K562 (cell line): ENCODE measurements around the gene KCP. TPM values are rescaled to one million over a fixed set of nuclear protein-coding genes. Genes with fewer than 3 reads are reported as not detected.

Experiments used
- CBX8 ChIP-seq: fragments of 200-600 bp; sonication (generic); IDR thresholded peaks from 2 replicates; pipeline ENCODE4 v1.6.1; 2012; ENCODE audit warnings: borderline replicate concordance, mixed run types, low read depth, mild to moderate bottlenecking, moderate library complexity, mixed read lengths, low read length, control low read depth, inconsistent platforms; ENCODE audit not compliant: poor library complexity, severe bottlenecking; ENCODE audit errors: extremely low read depth
- CHD1 ChIP-seq: fragments of 200-600 bp; sonication (generic); IDR thresholded peaks from one replicate; pipeline ENCODE4 v1.6.1; 2012; ENCODE audit warnings: mild to moderate bottlenecking, moderate library complexity, low read length, inconsistent platforms
- CREB3 ChIP-seq: fragments of 450-650 bp; conservative IDR thresholded peaks from 2 replicates; pipeline ENCODE4 v1.6.1; 2016; ENCODE audit warnings: missing genetic modification characterization, low read depth, mild to moderate bottlenecking, missing compliant biosample characterization, moderate library complexity
- DDX20 ChIP-seq: fragments of 450-650 bp; IDR thresholded peaks from 2 replicates; pipeline ENCODE4 v1.6.1; 2016; ENCODE audit warnings: missing genetic modification characterization, low read depth, mild to moderate bottlenecking, missing compliant biosample characterization, moderate library complexity
- DMBX1 ChIP-seq: fragments of 250-450 bp; sonication (Bioruptor Pico); IDR thresholded peaks from 2 replicates; pipeline ENCODE4 v1.8.0; 2022; ENCODE audit warnings: inconsistent platforms, mild to moderate bottlenecking, moderate library complexity, borderline replicate concordance
- ESRRB ChIP-seq: fragments of 250-450 bp; sonication (Bioruptor Pico); IDR thresholded peaks from 2 replicates; pipeline ENCODE4 v1.5.0; 2020; ENCODE audit warnings: mild to moderate bottlenecking, moderate library complexity, borderline replicate concordance
- ETV6 ChIP-seq, 3 experiments: fragments of 150-350 bp in 1 of 3; sonication (generic) in 1 of 3; formaldehyde crosslinking in 1 of 3; IDR thresholded peaks; 2 replicates each; pipeline versions ENCODE4 v1.6.1 to v1.8.0; 2014 to 2022; ENCODE audit warnings: borderline replicate concordance in 2 of 3, low read depth in 2 of 3, antibody characterized with exemption in 1 of 3, low read length in 1 of 3, mild to moderate bottlenecking in 1 of 3, missing genetic modification reagents in 1 of 3
- HNRNPH1 ChIP-seq: fragments of 200-400 bp; formaldehyde crosslinking; optimal IDR thresholded peaks from 2 replicates; pipeline ENCODE3; 2017; ENCODE audit warnings: low read depth, mild to moderate bottlenecking, low read length, moderate library complexity
- NRF1 ChIP-seq, 2 experiments: fragments of 450-650 bp; IDR thresholded peaks in 1 of 2; conservative IDR thresholded peaks in 1 of 2; 2 replicates each; pipeline ENCODE4 v1.6.1; 2014; ENCODE audit warnings: mild to moderate bottlenecking in 2 of 2
- PHF20 ChIP-seq: fragments of 450-650 bp; IDR thresholded peaks from 2 replicates; pipeline ENCODE4 v1.6.1; 2018; ENCODE audit not compliant: partially characterized antibody
- SMC3 ChIP-seq: conservative IDR thresholded peaks from 2 replicates; pipeline ENCODE4 v1.6.1; 2011; ENCODE audit warnings: low read depth, low read length, improper control_type of control experiment; ENCODE audit not compliant: insufficient read depth
- STAG1 ChIP-seq: sonication (generic); formaldehyde crosslinking; IDR thresholded peaks from 2 replicates; pipeline ENCODE4 v1.5.0; 2020; ENCODE audit warnings: missing genetic modification reagents, borderline replicate concordance
- TBL1XR1 ChIP-seq, 2 experiments: IDR thresholded peaks; 2 replicates each; pipeline ENCODE4 v1.6.1; 2012; ENCODE audit warnings: improper control_type of control experiment in 2 of 2, low read length in 2 of 2, mild to moderate bottlenecking in 1 of 2
- TCFL5 ChIP-seq: fragments of 250-450 bp; sonication (Bioruptor Pico); conservative IDR thresholded peaks from 2 replicates; pipeline ENCODE4 v1.6.1; 2021; ENCODE audit warnings: mild to moderate bottlenecking, moderate library complexity, matching md5 sums
- ZFX ChIP-seq: sonication (generic); formaldehyde crosslinking; IDR thresholded peaks from 2 replicates; pipeline ENCODE4 v1.8.0; 2022; ENCODE audit warnings: mild to moderate bottlenecking, missing genetic modification reagents, moderate library complexity
- ZKSCAN3 ChIP-seq: fragments of 250-450 bp; sonication (Bioruptor Pico); IDR thresholded peaks from 2 replicates; pipeline ENCODE4 v1.4.0; 2020
- ZNF140 ChIP-seq: fragments of 250-450 bp; sonication (Bioruptor Pico); IDR thresholded peaks from 2 replicates; pipeline ENCODE4 v1.8.0; 2021; ENCODE audit warnings: moderate library complexity, mild to moderate bottlenecking, inconsistent platforms
- ZNF253 ChIP-seq: fragments of 250-450 bp; sonication (Bioruptor Pico); conservative IDR thresholded peaks from 2 replicates; pipeline ENCODE4 v1.6.1; 2021; ENCODE audit warnings: mild to moderate bottlenecking
- ZNF316 ChIP-seq: fragments of 450-650 bp; IDR thresholded peaks from 2 replicates; pipeline ENCODE4 v1.6.1; 2016
- ZNF766 ChIP-seq: fragments of 200-800 bp; sonication (Bioruptor generic); conservative IDR thresholded peaks from 2 replicates; pipeline ENCODE4 v1.6.1; 2016; ENCODE audit warnings: missing genetic modification characterization, missing compliant biosample characterization
- polyA plus RNA-seq, 8 experiments: library from polyadenylated mRNA; depleted of rRNA in 4 of 8; stranded (reverse) in 5 of 8; unstranded in 3 of 8; fragments of >200 nt; fragmentation: Nextera tagmentation in 2 of 8; fragmentation: Illumina TruSeq in 1 of 8; extraction: Ambion mirVana in 2 of 8; extraction: Trizol in 1 of 8; gene quantifications; 2 replicates each; pipeline versions ENCODE4 v1.2.1 to v1.2.3, GENCODE V29; 2011 to 2014; ENCODE audit warnings: inconsistent platforms in 1 of 8, missing spikeins in 1 of 8
- total RNA-seq, 7 experiments: library from RNA; depleted of rRNA in 6 of 7; stranded (reverse); fragments of >200 nt in 6 of 7; fragmentation: Illumina TruSeq in 2 of 7; extraction: Trizol in 2 of 7; gene quantifications; 2 replicates each; pipeline versions ENCODE4 v1.2.1 to v1.2.3, GENCODE V29; 2011 to 2021; ENCODE audit warnings: low replicate concordance in 1 of 7
- TF ChIP-seq, protein P1 (sequence below): fragments of 450-650 bp; IDR thresholded peaks from 2 replicates; pipeline ENCODE4 v1.6.1; 2016; ENCODE audit warnings: antibody characterized with exemption
- TF ChIP-seq, protein P2 (sequence below): fragments of 450-650 bp; formaldehyde crosslinking; IDR thresholded peaks from 2 replicates; pipeline ENCODE4 v1.4.0; 2020; ENCODE audit warnings: mild to moderate bottlenecking

KCP gene
- total and polyA plus RNA-seq, 9 of the 15 experiments (the other 6 are each of a cell fraction or from before 2014, with no cell fraction given): 0.06 to 0.17 (median 0.12) TPM; not detected in 3

DNA sequence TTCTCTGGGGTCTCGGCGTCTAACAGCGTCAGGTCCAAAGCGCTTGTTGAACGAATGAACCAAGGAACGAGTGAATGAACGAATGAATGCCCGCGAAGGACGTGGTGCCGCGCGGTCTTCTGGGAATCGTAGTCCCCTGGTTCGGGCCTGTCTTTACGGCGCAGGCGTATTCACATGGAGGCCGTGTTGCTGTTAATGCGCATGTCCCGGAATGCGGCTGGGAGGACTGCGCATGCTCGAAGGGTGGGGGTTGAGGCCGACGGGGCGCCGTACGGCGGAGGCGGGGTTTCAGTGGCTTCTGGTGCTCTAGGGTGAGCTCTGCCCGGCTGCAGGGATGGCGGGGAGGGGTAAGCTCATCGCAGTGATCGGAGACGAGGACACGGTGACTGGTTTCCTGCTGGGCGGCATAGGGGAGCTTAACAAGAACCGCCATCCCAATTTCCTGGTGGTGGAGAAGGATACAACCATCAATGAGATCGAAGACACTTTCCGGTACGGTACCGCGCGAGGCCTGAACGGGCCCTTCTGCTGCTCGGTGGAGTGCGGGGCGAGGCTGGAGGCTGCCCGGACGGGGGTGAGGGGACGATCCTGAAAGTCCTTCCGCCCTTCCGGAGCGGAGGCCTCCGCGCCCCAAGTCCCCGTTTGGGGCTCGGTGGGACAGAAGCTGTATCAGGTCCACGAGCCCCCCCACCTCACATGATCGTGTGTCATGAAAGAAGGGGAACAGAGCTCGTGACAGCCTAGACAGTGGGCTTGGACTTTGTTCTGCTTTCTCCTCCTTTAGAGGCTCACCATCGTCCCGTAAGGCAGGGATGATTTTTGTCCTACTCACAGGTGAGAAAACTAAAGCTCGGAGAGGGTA lies 47.7 kb downstream of the KCP start, which contains the start of gene ATP6V1F (continued):
- peak; percentile 71 for TF ChIP-seq ZNF316
- no peak for TF ChIP-seq ZNF766 (CRISPR knock-in tag)
- TF ChIP-seq DDX20 (tag): no peak
- 0 out of 4 replicates have a peak, but pooled peaks of 1 of the 2 experiments have one; percentile 27 for TF ChIP-seq ETV6 (IDR thresholded peaks at IDR 0.05; ENCODE audit: borderline replicate concordance in 1 of 2, low read depth in 2 of 2, low read length in 1 of 2)
- TF ChIP-seq ETV6 (CRISPR knock-in tag; IDR thresholded peaks at IDR 0.05; ENCODE audit: borderline replicate concordance): no peak
- TF ChIP-seq CREB3: peak; percentile 8; the same call in 1 of the 2 replicates
- TF ChIP-seq NRF1 (conservative IDR thresholded peaks at IDR 0.05 in 1 of 2, IDR thresholded peaks at IDR 0.05 in 1 of 2): peak; percentile 99 to 100
- no peak for TF ChIP-seq ZNF140
- TF ChIP-seq, protein P1, sequence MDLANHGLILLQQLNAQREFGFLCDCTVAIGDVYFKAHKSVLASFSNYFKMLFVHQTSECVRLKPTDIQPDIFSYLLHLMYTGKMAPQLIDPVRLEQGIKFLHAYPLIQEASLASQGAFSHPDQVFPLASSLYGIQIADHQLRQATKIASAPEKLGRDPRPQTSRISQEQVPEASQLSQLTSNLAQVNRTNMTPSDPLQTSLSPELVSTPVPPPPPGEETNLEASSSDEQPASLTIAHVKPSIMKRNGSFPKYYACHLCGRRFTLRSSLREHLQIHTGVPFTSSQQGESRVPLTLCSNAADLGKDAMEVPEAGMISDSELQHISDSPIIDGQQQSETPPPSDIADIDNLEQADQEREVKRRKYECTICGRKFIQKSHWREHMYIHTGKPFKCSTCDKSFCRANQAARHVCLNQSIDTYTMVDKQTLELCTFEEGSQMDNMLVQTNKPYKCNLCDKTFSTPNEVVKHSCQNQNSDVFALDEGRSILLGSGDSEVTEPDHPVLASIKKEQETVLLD: peak; percentile 98
- TF ChIP-seq TCFL5: no peak
- TF ChIP-seq TBL1XR1 (IDR thresholded peaks at IDR 0.05; ENCODE audit: low read length in 2 of 2): peak in 1 of 2 experiments; percentile 40; a peak in 1 of 4 replicates
- TF ChIP-seq STAG1 (CRISPR knock-in tag): no peak
- no peak for TF ChIP-seq ESRRB (CRISPR knock-in tag)
- peak; percentile 74 for TF ChIP-seq PHF20
- TF ChIP-seq DMBX1: no peak
- TF ChIP-seq HNRNPH1: no peak
- TF ChIP-seq ZNF253 (CRISPR knock-in tag): no peak
- TF ChIP-seq CBX8: no peak
- TF ChIP-seq CHD1: no peak
- no peak for TF ChIP-seq ZKSCAN3 (CRISPR knock-in tag)
- peak; percentile 88 for TF ChIP-seq ZFX (CRISPR knock-in tag)
- no peak for TF ChIP-seq SMC3
- TF ChIP-seq, protein P2, sequence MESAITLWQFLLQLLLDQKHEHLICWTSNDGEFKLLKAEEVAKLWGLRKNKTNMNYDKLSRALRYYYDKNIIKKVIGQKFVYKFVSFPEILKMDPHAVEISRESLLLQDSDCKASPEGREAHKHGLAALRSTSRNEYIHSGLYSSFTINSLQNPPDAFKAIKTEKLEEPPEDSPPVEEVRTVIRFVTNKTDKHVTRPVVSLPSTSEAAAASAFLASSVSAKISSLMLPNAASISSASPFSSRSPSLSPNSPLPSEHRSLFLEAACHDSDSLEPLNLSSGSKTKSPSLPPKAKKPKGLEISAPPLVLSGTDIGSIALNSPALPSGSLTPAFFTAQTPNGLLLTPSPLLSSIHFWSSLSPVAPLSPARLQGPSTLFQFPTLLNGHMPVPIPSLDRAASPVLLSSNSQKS: no peak
